HG03045 (cell line): ENCODE results near the gene RER1.

Experiments used
- ATAC-seq: cut with Tn5 transposase; IDR thresholded peaks from one replicate; pipeline ENCODE4 v1.9.1; 2021; ENCODE audit warnings: mild to moderate bottlenecking, moderate library complexity; ENCODE audit not compliant: unreplicated experiment

Gene RER1

GRCh38 chr1:2388004-2388913 is 3.4 kb upstream of the RER1 start:
- ATAC-seq = no peak

GRCh38 chr1:2389644-2390043 is 2.0 kb upstream of the RER1 start:
- ATAC-seq = no peak

GRCh38 chr1:2391931-2392509 is 379 bp downstream of the RER1 start:
- peak; percentile 18 for ATAC-seq

DNA sequence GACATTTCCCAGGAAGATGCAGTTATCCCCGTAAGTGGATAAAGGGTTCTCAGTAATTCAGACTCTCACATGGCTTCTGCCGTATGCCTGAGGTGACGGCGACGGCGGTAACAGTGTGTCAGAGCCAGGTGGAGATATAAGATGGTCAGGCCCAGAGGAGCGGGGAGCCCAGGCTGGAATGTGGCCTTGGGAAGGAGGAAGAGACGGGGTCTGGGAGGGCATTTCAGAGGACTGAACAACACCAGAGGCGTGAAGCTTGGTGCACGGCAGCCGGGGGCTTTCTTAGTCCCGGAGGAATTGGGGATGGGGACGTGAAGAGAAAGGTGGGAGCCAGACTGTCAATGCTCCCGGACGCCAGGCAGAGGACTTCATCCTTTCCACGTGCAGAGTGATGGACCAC is 1.0 kb downstream of the RER1 start:
- no peak for ATAC-seq

DNA sequence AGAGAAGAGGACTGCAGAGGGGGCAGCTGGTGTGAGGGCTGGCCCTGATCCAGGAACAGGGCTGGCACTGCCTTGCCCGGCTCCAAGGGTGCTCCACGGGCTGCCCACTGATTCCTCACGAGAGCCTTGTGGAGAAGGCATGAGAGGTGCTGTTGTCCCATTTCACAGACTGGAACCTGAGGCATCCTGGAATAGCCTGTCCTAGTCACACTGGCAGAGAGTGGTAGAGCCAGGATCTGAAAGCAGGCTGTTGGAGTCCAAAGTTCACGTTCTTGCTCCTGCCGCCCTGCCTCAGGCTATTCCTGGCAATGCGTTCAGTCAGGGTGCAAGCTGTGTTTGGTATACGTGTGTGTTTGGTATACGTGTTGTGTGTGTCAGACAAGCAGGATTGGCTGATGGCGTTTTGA is 1.8 kb downstream of the RER1 start:
- ATAC-seq = no peak

DNA sequence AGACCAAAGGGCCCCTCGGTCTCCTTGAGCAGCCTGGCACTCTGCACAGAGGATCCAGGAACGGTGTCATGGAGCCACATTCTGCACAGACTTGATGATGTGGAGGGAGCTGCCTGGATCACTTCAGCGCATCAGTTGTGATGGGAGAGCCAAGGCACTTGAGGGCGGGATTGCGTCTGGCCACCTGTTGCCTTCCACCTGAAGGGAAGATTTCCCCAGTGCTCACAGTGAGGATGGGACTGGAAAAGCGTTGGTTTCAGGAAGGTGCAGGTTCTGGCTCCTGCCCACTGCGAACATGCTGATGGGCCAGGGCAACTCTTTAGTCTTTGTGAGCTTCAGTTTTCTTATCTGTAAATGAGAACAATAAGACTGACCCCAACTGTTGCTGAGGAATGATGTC is 2.6 kb downstream of the RER1 start:
- no peak for ATAC-seq

GRCh38 chr1:2394761-2395160 is 3.1 kb downstream of the RER1 start:
- no peak for ATAC-seq

GRCh38 chr1:2395245-2395644 is 3.6 kb downstream of the RER1 start:
- ATAC-seq = no peak

DNA sequence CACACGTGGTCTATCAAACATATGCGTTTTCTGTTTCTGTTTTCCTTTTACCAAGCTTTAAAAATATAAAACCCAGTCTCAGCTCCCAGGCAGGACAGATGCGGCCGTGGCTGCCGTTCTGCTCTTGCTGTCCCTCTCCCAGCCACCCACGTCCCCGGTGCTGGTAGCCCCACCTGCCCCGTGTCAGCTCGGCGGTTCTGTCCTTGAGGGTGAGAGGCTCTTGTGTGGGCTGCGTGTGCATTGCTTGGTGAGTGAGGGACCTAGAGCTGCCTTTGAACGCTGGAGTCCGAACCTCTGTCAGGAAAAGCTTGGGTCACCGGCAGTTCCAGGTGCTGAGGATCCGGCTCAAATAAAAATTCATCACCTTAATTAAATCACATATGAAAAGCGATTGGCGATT is 4.4 kb downstream of the RER1 start:
- ATAC-seq = no peak

DNA sequence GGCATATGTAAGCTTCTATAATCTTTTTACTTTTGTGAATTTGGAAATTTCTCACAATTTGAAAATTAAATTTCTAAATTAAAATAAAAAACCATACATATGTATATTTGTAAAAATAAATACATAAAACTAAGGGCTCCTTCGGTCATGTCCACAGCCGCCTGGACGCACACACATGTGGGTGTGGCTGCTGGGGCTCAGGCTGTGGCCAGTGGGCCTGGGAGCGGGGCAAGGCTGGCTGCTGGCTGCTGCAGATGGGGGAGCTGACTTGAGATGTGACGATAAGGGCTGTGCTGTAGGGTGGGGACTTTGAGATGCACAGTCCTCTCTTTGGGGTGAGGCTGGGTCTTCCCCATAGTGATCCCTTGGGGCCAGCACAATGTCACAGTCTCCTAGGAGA is 4.8 kb downstream of the RER1 start:
- no peak for ATAC-seq

GRCh38 chr1:2397007-2397679 is 5.5 kb downstream of the RER1 start:
- no peak for ATAC-seq

- ATAC-seq = no peak
These were observed 7.2 kb downstream of the RER1 start for GRCh38 chr1:2398871-2399270.

GRCh38 chr1:2399890-2400575 is 8.4 kb downstream of the RER1 start:
- ATAC-seq = no peak

GRCh38 chr1:2400576-2400909 is 8.9 kb downstream of the RER1 start:
- ATAC-seq = no peak

- ATAC-seq = no peak
These were observed 9.5 kb downstream of the RER1 start for GRCh38 chr1:2400950-2401649.

DNA sequence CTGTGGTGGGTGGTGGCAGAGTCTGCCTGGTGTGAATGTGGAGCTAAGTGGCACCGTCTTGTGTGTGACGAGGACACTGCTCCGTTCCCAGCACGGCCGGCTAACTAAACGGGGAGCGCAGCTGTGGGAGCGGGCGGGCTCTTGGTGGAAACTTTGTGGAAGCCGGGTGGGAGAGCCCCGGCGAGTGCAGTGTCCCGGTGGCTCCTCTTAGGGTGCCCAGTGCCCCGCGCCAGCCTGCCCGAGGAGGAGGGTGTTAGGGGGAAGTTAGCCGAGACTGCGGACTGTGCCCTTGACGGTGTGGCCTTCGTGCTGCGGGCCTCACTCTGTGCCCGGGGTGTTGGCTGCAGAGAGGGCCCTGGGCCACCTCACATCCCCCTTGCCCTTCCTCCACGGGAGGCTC is 10.8 kb downstream of the RER1 start:
- ATAC-seq = no peak

- ATAC-seq = no peak
These were observed 11.6 kb downstream of the RER1 start for GRCh38 chr1:2403273-2403672.

DNA sequence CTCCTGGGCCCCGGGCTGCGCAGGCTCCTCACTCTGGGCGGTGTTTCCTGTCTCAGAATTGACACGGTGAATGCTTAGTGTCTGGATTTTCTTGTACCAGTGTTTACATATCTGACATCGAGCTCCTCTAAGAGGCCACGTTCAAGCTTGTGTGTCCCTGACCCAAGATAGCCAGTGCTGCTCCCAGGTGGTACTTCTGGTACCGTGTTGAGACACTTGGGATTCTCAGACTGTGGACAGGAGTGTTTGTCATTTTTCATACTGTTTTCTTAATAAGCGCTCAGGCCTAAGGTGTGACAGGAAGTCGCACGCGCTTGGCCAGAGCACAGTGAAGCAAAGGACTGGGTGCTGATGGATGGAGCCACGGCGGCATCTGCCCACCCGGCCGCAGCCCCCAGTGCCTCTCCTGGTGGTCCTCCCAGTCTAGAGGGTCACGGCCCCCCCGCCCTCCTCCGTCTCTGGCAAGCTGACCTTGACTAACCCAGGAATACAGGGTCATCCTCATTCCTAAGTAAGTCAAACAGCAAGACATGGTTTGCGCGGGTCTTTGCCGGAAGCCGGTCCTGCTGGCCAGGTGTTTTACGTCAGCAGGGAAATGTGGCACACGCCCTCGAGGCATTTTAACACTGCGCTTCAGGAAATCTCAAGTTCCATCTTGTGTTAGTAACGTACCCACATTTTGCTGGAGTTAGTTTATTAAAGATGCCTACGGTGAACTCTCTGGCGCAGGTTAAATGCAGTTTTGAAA is 12.7 kb downstream of the RER1 start:
- ATAC-seq = no peak

GRCh38 chr1:2404890-2405511 is 13.4 kb downstream of the RER1 start:
- ATAC-seq = no peak
